T-helper 17 cell (primary cell): Measurements from ENCODE around the gene AQP2. TPM values are rescaled to one million over a fixed set of nuclear protein-coding genes. Genes with fewer than 3 reads are reported as not detected.

Experiments
- ATAC-seq: fragments of 150-1000 bp; cut with Tn5 transposase; 2 replicates; pipeline ENCODE4 v1.10.0; 2021; ENCODE audit warnings: mild to moderate bottlenecking, moderate library complexity
- DNase-seq, 3 donors: peaks; one replicate each; pipeline versions ENCODE4 v3.0.0 to v3.0.0-alpha.2; 2020 to 2021
- H3K9me3 ChIP-seq: one replicate; pipeline ENCODE4 v1.7.0; 2013; ENCODE audit warnings: low read length, mild to moderate bottlenecking; ENCODE audit not compliant: control insufficient read depth, poor library complexity, severe bottlenecking
- H3K27ac Mint-ChIP-seq: one replicate; pipeline ENCODE4 v1.8.0; 2022; ENCODE audit warnings: mild to moderate bottlenecking, moderate library complexity, mixed read lengths
- H3K27me3 Mint-ChIP-seq: one replicate; pipeline ENCODE4 v1.8.0; 2022; ENCODE audit warnings: mixed read lengths
- H3K36me3 Mint-ChIP-seq: one replicate; pipeline ENCODE4 v1.8.0; 2022; ENCODE audit warnings: low read depth, mixed read lengths
- H3K4me1 Mint-ChIP-seq: one replicate; pipeline ENCODE4 v1.8.0; 2022; ENCODE audit warnings: mild to moderate bottlenecking, mixed read lengths
- H3K4me3 Mint-ChIP-seq: one replicate; pipeline ENCODE4 v1.8.0; 2022; ENCODE audit warnings: mild to moderate bottlenecking, moderate library complexity, mixed read lengths
- total RNA-seq, 4 donors: library from RNA in 2 of 4; stranded (reverse) in 2 of 4; gene quantifications; one replicate each; pipeline ENCODE4 v1.2.3 and lab custom pipeline; 2022 to 2026

The AQP2 gene
- total RNA-seq, 2 donors from 2014 or later: not detected

DNA sequence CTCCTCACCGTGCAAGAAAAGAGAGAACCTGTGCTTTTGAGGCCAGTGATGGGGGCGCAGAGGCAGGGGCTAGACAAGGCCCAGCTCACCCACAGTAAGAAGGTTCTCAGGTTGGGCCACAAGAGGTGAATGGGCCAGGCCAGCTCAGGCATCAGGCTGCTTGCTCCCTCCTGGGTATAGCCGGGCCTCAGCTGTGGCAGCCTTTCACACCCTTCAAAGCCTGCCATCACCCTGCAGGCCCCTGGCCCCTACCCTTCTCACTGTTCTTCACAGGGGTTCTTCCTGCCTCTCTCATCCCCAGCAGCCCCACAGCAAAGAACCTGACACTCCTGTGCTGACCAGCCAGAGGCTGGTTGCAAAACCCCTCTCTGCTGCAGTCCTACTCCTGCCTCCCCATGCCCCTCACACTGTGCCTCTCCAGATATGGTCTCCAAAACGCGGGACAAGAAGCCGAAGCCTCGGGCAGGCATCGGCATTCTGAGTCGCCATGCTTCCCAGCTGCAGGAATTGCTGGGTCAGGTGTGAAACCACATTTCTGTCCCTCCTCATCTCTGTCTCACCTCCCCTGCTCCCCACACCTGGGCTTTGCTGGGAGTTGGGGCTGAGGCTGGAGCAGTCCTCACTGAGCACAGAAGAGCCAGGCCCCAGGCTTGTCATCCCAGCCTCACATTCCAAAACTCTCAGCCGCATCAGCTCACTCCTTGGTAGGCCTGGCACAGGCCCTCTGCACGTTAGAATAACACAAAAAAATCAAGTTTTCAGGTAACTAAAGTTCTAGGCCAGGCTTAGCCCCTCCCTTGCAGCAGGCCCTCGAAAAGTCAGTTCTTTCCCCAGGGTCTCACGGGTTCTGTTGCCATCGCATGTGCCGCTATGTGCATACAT is 40.0 kb upstream of the AQP2 start:
- Mint-ChIP-seq H3K4me3 (no peak overlapping the region), H3K36me3 (peaks cover 2% of the 10 kb centered on the region), H3K27ac (no peak overlapping the region), H3K27me3 (peaks cover 49% of the 10 kb centered on the region), H3K4me1 (peaks cover 2% of the 10 kb centered on the region)
- ATAC-seq (no peak), DNase-seq (no peak)
- H3K9me3 ChIP-seq: no peaks in the 10 kb centered on the region

DNA sequence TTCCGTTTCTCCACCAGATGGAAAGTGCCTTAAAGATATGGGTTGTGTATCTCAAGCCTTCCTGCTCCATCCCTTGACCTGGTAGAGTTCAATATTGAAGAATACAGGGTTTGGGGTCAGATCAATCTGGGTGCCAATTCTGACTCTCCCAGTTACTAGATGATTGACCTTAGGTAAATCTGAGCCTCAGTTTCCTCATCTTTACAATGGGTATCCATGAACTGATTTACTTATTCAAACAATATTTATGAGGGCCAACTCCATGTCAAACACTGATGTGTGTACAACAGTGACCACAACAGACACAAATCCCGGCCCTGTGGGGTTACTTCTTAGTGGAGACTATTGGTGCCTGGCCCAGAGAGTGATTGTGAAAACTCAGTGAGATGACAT is 39.3 kb upstream of the AQP2 start:
- no peaks in the 10 kb centered on the region for H3K9me3 ChIP-seq
- H3K4me3 Mint-ChIP-seq: no peak overlapping the region
- DNase-seq (no peak), ATAC-seq (no peak)
- H3K4me1 Mint-ChIP-seq: peaks cover 2% of the 10 kb centered on the region
- peaks cover 2% of the 10 kb centered on the region for H3K36me3 Mint-ChIP-seq
- no peak overlapping the region for H3K27ac Mint-ChIP-seq
- peaks cover 42% of the 10 kb centered on the region for H3K27me3 Mint-ChIP-seq

DNA sequence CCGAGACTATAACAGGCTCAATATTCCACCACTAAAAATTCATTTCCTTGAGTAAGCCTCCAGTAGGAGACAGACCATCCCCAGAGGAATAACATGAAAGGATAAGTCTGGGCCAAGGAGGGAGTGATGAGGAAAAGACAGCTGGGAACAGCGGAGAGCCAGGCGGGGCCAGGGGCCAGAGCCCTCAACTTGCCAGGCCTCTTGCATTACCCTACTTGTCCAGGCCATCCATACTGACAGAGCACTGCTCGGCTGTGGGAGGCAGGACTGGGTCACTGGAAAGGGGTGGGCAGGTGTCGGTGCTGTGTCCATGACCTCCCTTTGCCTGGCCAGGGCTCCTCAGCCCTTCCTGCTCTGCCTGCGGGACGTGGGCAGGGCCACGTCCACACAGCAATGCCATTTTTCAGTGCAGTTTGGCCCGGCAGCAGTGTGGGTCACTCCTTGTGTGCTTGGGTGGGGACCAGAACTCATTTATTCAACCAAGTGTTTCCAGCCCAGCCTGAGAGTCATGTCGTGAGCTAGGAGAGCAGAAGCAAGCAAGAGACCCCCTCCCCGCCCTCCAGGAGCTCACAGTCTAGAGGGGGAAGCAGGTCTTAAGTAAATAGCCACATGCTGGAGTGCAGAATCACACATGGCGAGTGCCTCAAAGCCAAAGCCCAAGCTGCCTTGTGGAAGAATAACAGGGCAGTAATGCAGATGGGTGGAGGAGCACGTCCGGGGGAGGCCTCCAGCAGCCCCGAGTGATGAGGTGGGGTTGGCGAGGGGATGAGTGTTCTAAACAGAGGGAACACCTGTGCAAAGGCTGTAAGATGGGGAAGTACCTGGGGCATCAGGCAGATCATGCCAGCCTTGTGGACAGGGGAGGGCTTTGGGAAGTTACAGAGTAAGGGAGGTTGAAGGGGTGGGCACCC is 37.9 kb upstream of the AQP2 start:
- no peak for ATAC-seq
- H3K9me3 ChIP-seq: no peaks in the 10 kb centered on the region
- Mint-ChIP-seq H3K36me3 (peaks cover 2% of the 10 kb centered on the region), H3K27me3 (peaks cover 47% of the 10 kb centered on the region), H3K4me3 (no peak overlapping the region), H3K4me1 (peaks cover 2% of the 10 kb centered on the region), H3K27ac (no peak overlapping the region)
- no peak for DNase-seq

DNA sequence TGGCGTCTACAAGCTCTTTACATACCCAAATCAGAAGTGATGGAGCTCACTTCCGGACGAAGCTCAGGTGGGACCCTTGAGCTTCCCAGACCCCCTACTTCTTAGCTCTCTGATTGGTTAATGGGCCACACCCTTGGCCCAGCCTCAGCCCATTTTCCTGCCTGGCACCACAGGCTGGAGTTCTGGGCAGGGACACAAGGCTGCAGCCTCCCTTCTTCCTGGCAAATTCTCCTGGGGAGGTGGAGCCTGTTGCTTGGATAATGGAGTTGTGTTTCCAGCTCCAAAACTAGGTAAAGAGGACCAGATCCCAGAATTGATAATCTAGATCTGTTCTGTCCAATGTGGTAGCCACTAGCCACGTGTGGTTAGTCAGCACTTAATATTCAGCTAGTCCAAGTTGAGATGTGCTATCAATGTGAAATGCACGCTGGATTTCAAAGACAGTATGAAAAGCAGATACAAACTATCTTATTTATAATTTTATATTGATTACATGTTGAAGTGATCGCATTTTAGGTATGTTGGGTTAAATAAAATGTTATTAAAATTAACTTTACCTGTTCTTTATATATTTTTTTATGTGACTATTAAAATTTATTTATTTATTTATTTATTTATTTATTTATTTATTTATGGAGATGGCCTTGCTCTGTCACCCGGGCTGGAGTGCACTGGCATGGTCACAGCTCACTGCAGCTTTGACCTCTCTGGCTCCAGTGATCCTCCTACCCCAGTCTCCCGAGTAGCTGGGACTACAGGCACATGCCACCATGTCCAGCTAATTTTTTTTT is 34.2 kb upstream of the AQP2 start:
- H3K4me1 Mint-ChIP-seq: peaks cover 3% of the 10 kb centered on the region
- ATAC-seq: no peak
- H3K4me3 Mint-ChIP-seq: no peak overlapping the region
- H3K36me3 Mint-ChIP-seq: no peaks in the 10 kb centered on the region
- no peak overlapping the region for H3K27ac Mint-ChIP-seq
- no peak for DNase-seq
- H3K27me3 Mint-ChIP-seq: peaks cover 36% of the 10 kb centered on the region
- no peaks in the 10 kb centered on the region for H3K9me3 ChIP-seq

DNA sequence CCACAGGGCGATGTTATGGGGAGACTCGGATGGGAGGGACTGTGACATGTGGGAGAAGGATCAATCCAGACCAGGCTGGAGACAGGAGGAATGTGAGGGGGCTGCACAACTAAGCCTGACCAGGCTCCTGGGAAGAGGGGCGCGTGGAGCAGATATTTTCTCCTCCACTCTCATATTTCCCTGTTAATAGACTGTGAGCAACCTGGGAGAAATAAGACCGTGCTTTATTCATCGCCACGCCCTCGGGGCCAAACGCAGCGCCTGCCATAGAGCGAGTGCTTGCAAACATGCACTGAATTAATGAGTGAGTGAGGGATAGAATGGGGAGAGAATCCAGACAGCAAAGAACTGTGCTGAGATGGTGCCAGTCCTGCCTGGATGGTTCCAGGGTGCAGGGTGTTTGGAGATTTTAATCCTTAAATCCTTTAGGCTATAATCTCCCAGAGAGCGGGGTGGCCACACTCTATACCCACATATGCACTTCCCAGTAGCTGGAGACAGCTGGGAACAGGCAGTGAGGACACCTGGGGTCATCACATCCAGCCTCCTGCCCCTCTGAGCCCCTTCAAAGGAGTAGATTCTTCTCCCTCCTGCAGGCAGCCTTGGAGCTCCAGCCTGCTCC is 33.3 kb upstream of the AQP2 start:
- ATAC-seq: no peak
- no peak for DNase-seq
- Mint-ChIP-seq H3K36me3 (no peaks in the 10 kb centered on the region), H3K4me1 (peaks cover 6% of the 10 kb centered on the region), H3K27ac (no peak overlapping the region), H3K27me3 (peaks cover 29% of the 10 kb centered on the region), H3K4me3 (no peak overlapping the region)
- no peaks in the 10 kb centered on the region for H3K9me3 ChIP-seq

DNA sequence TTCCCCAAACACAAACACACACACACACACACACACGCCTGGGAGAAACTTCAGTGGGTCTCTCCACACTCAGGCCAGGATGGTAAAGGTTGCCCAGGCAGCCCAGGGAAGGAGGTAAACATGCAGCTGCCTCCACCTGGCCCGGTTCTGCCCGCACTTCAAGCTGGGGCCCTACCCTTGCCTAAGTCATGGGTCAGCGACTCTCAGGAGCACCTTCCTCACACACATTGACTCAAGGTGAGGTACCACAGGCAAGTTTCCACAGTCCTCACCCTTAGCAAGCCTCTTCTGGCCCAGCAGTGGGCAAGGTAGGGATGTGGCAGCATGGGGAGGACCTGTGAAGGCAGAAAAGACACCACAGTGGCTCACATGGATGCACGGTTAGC is 32.8 kb upstream of the AQP2 start:
- no peak for ATAC-seq
- Mint-ChIP-seq H3K27me3 (peaks cover 24% of the 10 kb centered on the region), H3K36me3 (no peaks in the 10 kb centered on the region), H3K4me3 (no peak overlapping the region), H3K27ac (no peak overlapping the region), H3K4me1 (peaks cover 6% of the 10 kb centered on the region)
- H3K9me3 ChIP-seq: no peaks in the 10 kb centered on the region
- no peak for DNase-seq

DNA sequence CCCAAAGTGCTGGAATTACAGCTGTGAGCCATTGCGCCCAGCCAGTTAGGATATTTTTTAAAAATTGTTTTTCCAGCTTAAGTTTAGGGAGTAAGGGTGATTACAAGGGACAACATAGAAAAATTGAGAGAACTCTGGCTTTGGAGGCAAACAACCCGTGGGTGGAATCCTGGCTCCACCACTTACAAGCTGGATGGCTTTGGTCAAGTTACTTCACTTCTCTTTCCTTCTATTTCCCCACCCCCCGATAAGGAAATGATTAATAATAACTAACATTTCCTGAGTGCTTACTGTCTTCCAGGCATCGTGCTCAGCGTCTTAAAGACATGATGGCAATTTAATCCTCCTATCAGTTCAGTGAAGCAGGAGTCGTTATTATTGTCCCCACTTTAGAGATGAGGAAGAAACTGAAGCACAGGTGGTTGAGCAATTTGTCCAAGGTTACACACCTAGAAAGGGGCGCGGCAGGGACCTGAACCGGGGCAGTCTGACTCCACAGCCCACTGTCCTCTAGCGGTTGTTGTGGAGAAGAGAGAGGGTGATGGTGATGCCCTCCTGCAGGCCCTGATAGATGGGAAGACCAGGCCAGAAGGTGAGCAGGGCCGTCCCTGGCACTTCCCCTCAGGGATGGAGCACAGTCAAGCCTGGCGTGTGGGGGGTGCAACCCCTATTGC is 30.2 kb upstream of the AQP2 start:
- no peak overlapping the region for H3K4me3 Mint-ChIP-seq
- DNase-seq: no peak
- no peak overlapping the region for H3K27ac Mint-ChIP-seq
- no peak for ATAC-seq
- H3K9me3 ChIP-seq: no peaks in the 10 kb centered on the region
- no peaks in the 10 kb centered on the region for H3K36me3 Mint-ChIP-seq
- H3K27me3 Mint-ChIP-seq: peaks cover 11% of the 10 kb centered on the region
- peaks cover 6% of the 10 kb centered on the region for H3K4me1 Mint-ChIP-seq

DNA sequence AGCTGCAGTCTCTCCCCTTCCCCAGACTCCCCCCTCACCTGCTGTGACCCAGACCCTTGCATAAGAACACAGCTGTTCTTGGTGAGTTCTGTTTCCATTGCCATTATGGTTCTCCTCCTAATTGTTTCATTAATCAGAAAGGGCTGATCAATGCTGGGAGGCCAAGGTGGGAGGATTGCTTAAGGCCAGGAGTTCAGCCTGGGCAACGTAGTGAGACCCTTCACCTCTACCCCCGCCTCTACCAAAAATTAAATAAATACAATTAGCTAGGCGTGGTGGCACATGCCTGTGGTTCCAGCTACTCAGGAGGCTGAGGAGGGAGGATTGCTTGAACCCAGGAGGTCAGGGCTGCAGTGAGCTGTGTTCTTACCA is 29.6 kb upstream of the AQP2 start:
- no peak for ATAC-seq

DNA sequence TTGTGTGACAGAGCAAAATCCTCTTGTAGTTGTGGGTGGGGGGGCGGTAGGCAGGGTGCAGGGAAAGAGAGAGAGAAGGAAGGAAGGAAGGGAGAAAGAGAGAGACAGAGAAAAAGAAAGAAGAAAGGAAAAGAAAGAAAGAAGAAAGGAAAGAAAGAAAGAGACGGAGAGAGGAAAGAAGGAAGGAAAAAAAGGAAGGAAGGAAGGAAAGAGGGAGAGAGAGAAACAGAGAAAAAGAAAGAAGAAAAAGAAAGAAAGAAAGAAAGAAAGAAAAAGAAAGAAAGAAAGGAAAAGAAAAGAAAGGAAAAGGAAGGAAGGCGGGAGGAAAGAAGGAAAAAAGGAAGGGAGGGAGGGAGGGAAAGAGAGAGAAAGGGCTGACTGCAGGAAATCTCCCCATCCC is 29.2 kb upstream of the AQP2 start:
- DNase-seq (no peak), ATAC-seq (no peak)
- H3K27me3 Mint-ChIP-seq: peaks cover 11% of the 10 kb centered on the region
- no peak overlapping the region for H3K27ac Mint-ChIP-seq
- H3K9me3 ChIP-seq: no peaks in the 10 kb centered on the region
- peaks cover 6% of the 10 kb centered on the region for H3K4me1 Mint-ChIP-seq
- peak overlapping the region; percentile 25 for H3K4me3 Mint-ChIP-seq
- no peaks in the 10 kb centered on the region for H3K36me3 Mint-ChIP-seq

More for the DNA sequence above, 29.6 kb upstream of the AQP2 start:
- Mint-ChIP-seq H3K4me1 (peaks cover 6% of the 10 kb centered on the region), H3K36me3 (no peaks in the 10 kb centered on the region), H3K27ac (no peak overlapping the region), H3K4me3 (no peak overlapping the region), H3K27me3 (peaks cover 11% of the 10 kb centered on the region)
- no peaks in the 10 kb centered on the region for H3K9me3 ChIP-seq
- DNase-seq: no peak

DNA sequence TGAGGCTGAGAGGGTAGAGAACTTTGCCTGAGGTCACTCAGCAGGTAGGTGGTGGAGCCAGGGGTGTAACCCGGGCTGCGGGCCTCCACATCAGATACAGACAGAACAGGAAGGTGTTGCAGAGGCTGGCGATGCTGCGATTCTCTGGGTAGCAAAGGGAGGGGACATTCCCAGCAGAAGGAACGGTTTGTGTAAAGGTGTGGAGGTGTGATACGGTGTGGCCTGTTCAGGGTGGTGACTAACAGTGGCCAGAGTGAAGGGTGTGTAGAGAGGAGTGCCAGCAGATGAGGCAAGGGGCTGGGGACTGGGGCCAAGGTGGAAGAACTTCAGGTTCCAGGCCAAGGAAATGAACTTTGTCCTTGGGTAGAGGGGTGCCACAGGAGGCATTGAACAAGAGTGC is 28.6 kb upstream of the AQP2 start:
- Mint-ChIP-seq H3K4me3 (no peak overlapping the region), H3K27me3 (peaks cover 9% of the 10 kb centered on the region), H3K27ac (peak overlapping the region; percentile 45), H3K4me1 (peaks cover 6% of the 10 kb centered on the region), H3K36me3 (no peaks in the 10 kb centered on the region)
- ATAC-seq (no peak), DNase-seq (no peak)
- H3K9me3 ChIP-seq: no peaks in the 10 kb centered on the region

DNA sequence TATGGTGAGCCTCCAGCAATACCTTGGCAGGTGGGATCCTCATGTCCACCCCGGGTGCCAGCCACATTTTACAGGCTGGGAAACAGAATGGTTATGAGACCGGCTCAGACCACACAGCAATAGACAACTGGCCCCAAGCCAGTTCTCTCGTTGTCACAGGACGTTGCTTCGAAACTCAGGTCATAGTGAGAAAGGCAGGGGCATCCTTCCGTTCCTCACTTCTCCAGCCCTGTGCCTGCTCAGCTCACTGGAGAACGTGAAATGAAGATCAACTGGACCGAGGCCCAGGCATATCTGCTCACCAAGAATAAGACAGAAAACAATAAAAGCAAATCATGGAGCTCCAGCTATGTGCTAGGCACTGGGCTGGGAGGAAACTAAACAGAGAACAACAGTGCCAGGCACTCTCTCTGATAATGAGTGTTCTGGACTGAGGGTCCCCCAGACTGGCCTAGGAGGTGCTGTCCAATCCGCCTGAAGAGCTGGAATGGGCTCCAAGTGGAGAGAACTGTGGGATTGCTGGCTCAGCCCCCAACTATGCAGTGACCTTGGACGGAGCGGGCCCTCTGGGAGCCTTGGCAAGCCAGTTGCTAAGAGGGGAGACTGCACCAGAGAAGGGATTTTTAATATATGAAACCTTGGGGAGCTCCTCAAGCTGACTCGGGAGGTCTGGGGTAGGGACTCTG is 28.0 kb upstream of the AQP2 start:
- Mint-ChIP-seq H3K27me3 (peaks cover 5% of the 10 kb centered on the region), H3K27ac (peak overlapping the region; percentile 45), H3K4me1 (peaks cover 6% of the 10 kb centered on the region), H3K36me3 (no peaks in the 10 kb centered on the region), H3K4me3 (no peak overlapping the region)
- DNase-seq (no peak), ATAC-seq (no peak)
- H3K9me3 ChIP-seq: no peaks in the 10 kb centered on the region
